Measurements from ENCODE around the gene CNKSR3. TPM values are rescaled to one million over a fixed set of nuclear protein-coding genes. Genes with fewer than 3 reads are reported as not detected.

Gene CNKSR3
- polyA plus RNA-seq, 1 of the 3 experiments (the other 2 are of a cell fraction) = 1.6 TPM

- WGBS (ENCODE audit: low lambda C conversion rate) = 99% methylated on average over 3 of the region's 3 CpGs
Measured at GRCh38 chr6:154468760-154469159, 41.7 kb downstream of the CNKSR3 start.

More at GRCh38 chr6:154468760-154469159, 41.7 kb downstream of the CNKSR3 start:
- H3K27me3 ChIP-seq (ENCODE audit: insufficient read depth) = no peaks in the 10 kb centered on the region
- H3K9ac ChIP-seq = no peak overlapping the region
- POLR2A ChIA-PET = no interaction called here
- CTCF ChIA-PET = no interaction called here
- H3K36me3 ChIP-seq (replicated peaks in 1 of 2; ENCODE audit: control insufficient read depth in 1 of 2, insufficient read depth in 2 of 2, low read length in 1 of 2) = no peaks in the 10 kb centered on the region
- H3K27ac ChIP-seq (ENCODE audit: low read depth in 2 of 2, low read length in 1 of 2) = no peak overlapping the region
- no peak for DNase-seq
- no peaks in the 10 kb centered on the region for H3F3A ChIP-seq (replicated peaks; ENCODE audit: insufficient read depth)
- H3K4me1 ChIP-seq (ENCODE audit: control insufficient read depth in 1 of 2, insufficient read depth in 2 of 2, low read depth in 1 of 2, low read length in 1 of 2) = peaks cover 0 to 16% of the 10 kb centered on the region in 2 experiments; a peak in 1 of 4 replicates
- no peaks in the 10 kb centered on the region for H3K9me2 ChIP-seq
- no peaks in the 10 kb centered on the region for H3K9me3 ChIP-seq
- no peak overlapping the region for H2AFZ ChIP-seq (ENCODE audit: low read depth)
- no peaks in the 10 kb centered on the region for H4K20me1 ChIP-seq (ENCODE audit: insufficient read depth)
- H3K4me2 ChIP-seq = no peak overlapping the region
- TF ChIP-seq YY1 (IDR thresholded peaks at IDR 0.05; ENCODE audit: low read depth) = no peak
- no peak for TF ChIP-seq MXI1 (IDR thresholded peaks at IDR 0.05; ENCODE audit: low read depth, low read length)
- TF ChIP-seq CTCF (IDR thresholded peaks at IDR 0.05) = no peak
- TF ChIP-seq RXRA (IDR thresholded peaks at IDR 0.05; ENCODE audit: borderline replicate concordance, low read depth) = no peak
- TF ChIP-seq PBX3 (IDR thresholded peaks at IDR 0.05) = no peak
- TF ChIP-seq, protein P1, sequence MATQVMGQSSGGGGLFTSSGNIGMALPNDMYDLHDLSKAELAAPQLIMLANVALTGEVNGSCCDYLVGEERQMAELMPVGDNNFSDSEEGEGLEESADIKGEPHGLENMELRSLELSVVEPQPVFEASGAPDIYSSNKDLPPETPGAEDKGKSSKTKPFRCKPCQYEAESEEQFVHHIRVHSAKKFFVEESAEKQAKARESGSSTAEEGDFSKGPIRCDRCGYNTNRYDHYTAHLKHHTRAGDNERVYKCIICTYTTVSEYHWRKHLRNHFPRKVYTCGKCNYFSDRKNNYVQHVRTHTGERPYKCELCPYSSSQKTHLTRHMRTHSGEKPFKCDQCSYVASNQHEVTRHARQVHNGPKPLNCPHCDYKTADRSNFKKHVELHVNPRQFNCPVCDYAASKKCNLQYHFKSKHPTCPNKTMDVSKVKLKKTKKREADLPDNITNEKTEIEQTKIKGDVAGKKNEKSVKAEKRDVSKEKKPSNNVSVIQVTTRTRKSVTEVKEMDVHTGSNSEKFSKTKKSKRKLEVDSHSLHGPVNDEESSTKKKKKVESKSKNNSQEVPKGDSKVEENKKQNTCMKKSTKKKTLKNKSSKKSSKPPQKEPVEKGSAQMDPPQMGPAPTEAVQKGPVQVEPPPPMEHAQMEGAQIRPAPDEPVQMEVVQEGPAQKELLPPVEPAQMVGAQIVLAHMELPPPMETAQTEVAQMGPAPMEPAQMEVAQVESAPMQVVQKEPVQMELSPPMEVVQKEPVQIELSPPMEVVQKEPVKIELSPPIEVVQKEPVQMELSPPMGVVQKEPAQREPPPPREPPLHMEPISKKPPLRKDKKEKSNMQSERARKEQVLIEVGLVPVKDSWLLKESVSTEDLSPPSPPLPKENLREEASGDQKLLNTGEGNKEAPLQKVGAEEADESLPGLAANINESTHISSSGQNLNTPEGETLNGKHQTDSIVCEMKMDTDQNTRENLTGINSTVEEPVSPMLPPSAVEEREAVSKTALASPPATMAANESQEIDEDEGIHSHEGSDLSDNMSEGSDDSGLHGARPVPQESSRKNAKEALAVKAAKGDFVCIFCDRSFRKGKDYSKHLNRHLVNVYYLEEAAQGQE (IDR thresholded peaks at IDR 0.05; ENCODE audit: low read depth, low read length) = no peak
- TF ChIP-seq, protein P2, sequence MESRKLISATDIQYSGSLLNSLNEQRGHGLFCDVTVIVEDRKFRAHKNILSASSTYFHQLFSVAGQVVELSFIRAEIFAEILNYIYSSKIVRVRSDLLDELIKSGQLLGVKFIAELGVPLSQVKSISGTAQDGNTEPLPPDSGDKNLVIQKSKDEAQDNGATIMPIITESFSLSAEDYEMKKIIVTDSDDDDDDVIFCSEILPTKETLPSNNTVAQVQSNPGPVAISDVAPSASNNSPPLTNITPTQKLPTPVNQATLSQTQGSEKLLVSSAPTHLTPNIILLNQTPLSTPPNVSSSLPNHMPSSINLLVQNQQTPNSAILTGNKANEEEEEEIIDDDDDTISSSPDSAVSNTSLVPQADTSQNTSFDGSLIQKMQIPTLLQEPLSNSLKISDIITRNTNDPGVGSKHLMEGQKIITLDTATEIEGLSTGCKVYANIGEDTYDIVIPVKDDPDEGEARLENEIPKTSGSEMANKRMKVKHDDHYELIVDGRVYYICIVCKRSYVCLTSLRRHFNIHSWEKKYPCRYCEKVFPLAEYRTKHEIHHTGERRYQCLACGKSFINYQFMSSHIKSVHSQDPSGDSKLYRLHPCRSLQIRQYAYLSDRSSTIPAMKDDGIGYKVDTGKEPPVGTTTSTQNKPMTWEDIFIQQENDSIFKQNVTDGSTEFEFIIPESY (IDR thresholded peaks at IDR 0.05; ENCODE audit: borderline replicate concordance, low read depth) = no peak
- TF ChIP-seq TCF12 (IDR thresholded peaks at IDR 0.05) = no peak
- TF ChIP-seq SMC3 (IDR thresholded peaks at IDR 0.05; ENCODE audit: low read depth, low read length) = no peak
- TF ChIP-seq RFX5 (IDR thresholded peaks at IDR 0.05; ENCODE audit: low read length) = no peak
- TF ChIP-seq NRF1 (IDR thresholded peaks at IDR 0.05; ENCODE audit: low read depth, low read length) = no peak
- TF ChIP-seq FOSL2 (IDR thresholded peaks at IDR 0.05; ENCODE audit: borderline replicate concordance, low read depth) = no peak
- no peak for TF ChIP-seq NFIC (IDR thresholded peaks at IDR 0.05; ENCODE audit: borderline replicate concordance)
- TF ChIP-seq RCOR1 (IDR thresholded peaks at IDR 0.05; ENCODE audit: low read length) = no peak
- no peak for TF ChIP-seq FOXM1 (IDR thresholded peaks at IDR 0.05; ENCODE audit: low read depth)
- no peak overlapping the region for H3K4me3 ChIP-seq (ENCODE audit: low read depth in 2 of 2, low read length in 1 of 2)
- peaks cover 4% of the 10 kb centered on the region; the same call in 1 of the 2 replicates for H3K79me2 ChIP-seq (ENCODE audit: insufficient read depth)
